ENCODE measurements around the gene F8. TPM values are rescaled to one million over a fixed set of nuclear protein-coding genes. Genes with fewer than 3 reads are reported as not detected.
"Not testable (repeated sequence)": the region's sequence is repeated elsewhere in the genome, so short reads cannot be mapped to it uniquely, and the experiment has no call there.

The F8 gene
- total RNA-seq, 4 donors from 2014 or later = 1.2 to 7.4 (median 4.3) TPM

- no peaks in the 10 kb centered on the region for H3K27me3 ChIP-seq
- no peaks in the 10 kb centered on the region for H3K36me3 ChIP-seq
- no peak overlapping the region for H3K4me3 ChIP-seq
- intact Hi-C loops (cut with DNase I) = no loop called here
- no peaks in the 10 kb centered on the region for H3K9me3 ChIP-seq
- 64 to 93% methylated on average over 2 of the region's 2 CpGs for WGBS, 2 donors
- H3K4me1 ChIP-seq = no peaks in the 10 kb centered on the region
- no peak for DNase-seq
- TF ChIP-seq CTCF (IDR thresholded peaks at IDR 0.05) (no peak), POLR2A (IDR thresholded peaks at IDR 0.05) (no peak)
- no peak overlapping the region for H3K27ac ChIP-seq
Measured at GRCh38 chrX:154828016-154828408, 194.5 kb downstream of the F8 start.

DNA sequence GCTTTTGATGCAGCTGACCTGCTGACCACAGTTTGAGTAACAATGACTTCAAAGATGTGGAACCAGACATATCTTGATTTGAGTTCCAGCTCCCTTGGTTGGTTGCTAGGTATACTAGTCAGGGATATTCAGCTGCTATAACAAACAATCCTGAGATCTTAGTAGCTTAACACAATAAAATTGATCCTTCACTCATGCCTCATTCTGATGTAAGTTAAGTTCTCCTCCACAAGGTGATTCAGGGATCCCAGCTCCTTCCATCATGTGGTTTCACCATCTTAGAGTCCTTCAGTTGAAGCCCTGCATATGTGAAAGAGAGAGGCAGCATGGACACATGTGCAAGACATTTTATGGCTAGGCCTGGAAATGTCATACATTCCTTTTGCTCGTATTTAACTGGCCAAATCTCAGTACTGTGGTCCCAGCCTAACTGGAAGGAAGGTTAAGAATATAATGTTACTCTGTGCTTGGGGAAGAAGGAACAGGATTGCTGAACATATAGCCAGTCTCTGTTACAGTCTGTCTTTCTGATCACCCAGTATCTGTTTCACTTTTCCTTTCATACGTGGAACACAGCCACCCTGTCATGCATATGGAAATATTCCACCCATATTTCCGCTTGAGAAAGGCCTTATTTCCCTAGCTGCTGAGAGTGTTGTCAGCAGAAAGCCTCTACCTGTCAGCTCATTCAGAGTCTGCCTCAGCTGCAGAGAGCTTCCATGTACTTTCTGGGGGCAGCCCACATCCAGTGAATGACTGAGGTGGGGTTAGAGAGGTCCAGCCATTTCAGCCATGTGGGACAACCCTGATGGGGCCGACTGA is 195.1 kb downstream of the F8 start:
- Histone ChIP-seq H3K4me1 (no peaks in the 10 kb centered on the region), H3K9me3 (no peaks in the 10 kb centered on the region), H3K36me3 (no peaks in the 10 kb centered on the region), H3K27ac (no peak overlapping the region), H3K27me3 (no peaks in the 10 kb centered on the region), H3K4me3 (no peak overlapping the region)
- WGBS, 2 donors = 50 to 58% methylated on average over 3 to 4 of the region's 4 CpGs
- DNase-seq = no peak
- no peak for TF ChIP-seq CTCF (IDR thresholded peaks at IDR 0.05)
- no peak for TF ChIP-seq POLR2A (IDR thresholded peaks at IDR 0.05)
- intact Hi-C loops (cut with DNase I) = no loop called here

DNA sequence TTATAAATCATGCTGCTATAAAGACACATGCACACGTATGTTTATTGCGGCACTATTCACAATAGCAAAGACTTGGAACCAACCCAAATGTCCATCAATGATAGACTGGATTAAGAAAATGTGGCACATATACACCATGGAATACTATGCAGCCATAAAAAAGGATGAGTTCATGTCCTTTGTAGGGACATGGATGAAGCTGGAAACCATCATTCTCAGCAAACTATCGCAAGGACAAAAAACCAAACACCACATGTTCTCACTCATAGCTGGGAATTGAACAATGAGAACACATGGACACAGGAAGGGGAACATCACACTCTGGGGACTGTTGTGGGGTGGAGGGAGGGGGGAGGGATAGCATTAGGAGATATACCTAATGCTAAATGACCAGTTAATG is 196.9 kb downstream of the F8 start:
- WGBS, 2 donors = 100% methylated on average over 1 of the region's 3 CpGs; no CpG with 5 or more reads in 1 of the 2 donors
- H3K27ac ChIP-seq; H3K27me3 ChIP-seq; intact Hi-C loops (cut with DNase I); H3K4me1 ChIP-seq; DNase-seq; H3K4me3 ChIP-seq; H3K9me3 ChIP-seq; H3K36me3 ChIP-seq: not testable (repeated sequence)

DNA sequence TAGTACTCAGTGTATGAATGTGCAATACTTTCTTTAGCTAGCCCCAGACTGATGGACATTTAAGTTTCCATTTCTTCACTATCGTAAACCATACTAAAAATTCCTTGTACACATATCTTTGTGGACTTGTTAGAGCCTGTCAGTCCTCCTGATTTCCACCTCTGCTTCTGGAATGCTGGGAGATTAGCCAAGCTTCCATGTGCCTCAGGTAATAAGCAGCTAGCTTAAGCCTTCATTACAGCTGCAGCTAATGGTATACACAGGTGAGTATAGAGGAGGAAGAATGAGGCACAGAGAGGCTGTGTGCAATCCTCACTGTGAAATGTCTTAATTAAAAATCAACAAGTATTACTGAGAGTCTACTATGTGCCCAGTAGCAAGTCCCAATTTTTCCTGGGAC is 197.9 kb downstream of the F8 start:
- Histone ChIP-seq H3K4me3 (no peak overlapping the region), H3K4me1 (no peaks in the 10 kb centered on the region), H3K27ac (no peak overlapping the region), H3K9me3 (no peaks in the 10 kb centered on the region), H3K27me3 (no peaks in the 10 kb centered on the region), H3K36me3 (no peaks in the 10 kb centered on the region)
- intact Hi-C loops (cut with DNase I) = no loop called here
- TF ChIP-seq CTCF (IDR thresholded peaks at IDR 0.05) (no peak), POLR2A (IDR thresholded peaks at IDR 0.05) (no peak)
- WGBS, 2 donors = 61 to 63% methylated on average over 1 of the region's 1 CpG
- DNase-seq = no peak

DNA sequence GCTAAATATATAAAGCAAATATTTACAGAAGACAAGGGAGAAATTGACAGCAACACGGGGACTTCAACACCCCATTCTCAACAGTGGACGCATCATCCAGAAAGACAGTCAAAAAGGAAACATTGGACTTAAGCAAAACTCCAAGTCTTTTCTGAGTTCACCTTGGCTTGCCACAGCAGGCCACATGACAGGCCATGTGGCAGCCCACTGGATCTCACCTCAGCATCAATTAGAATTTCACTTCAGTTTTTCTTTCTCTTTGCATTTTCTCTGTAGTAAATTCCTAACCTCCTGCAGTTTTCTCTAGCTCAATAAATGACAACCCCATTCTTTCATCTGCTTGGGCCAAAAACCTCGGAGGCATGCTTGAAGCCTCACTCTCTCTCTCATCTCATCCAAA is 200.5 kb downstream of the F8 start:
- no peaks in the 10 kb centered on the region for H3K27me3 ChIP-seq
- no peak overlapping the region for H3K27ac ChIP-seq
- 72 to 76% methylated on average over 3 of the region's 3 CpGs for WGBS, 2 donors
- no peaks in the 10 kb centered on the region for H3K4me1 ChIP-seq
- no peak for DNase-seq
- no peaks in the 10 kb centered on the region for H3K9me3 ChIP-seq
- H3K36me3 ChIP-seq = no peaks in the 10 kb centered on the region
- H3K4me3 ChIP-seq = no peak overlapping the region
- intact Hi-C loops (cut with DNase I) = no loop called here
- TF ChIP-seq CTCF (IDR thresholded peaks at IDR 0.05) (no peak), POLR2A (IDR thresholded peaks at IDR 0.05) (no peak)

DNA sequence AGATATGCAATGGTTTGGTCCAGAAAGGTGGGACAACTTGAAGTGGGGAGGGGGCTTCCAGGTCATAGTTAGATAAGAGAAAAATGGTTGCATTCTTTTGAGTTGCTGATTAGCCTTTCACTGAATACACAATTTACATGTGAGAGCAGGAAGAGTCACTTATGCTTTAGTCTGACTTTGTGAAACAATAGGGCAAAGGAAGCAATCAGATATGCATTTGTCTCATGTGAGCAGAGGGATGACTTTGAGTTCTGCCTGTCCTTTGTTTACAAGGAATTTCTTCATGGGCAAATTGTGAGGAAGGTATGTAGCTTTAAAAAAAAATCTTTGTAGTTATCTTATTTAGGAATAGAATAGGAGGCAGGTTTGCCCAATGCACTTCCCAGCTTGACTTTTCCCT is 201.0 kb downstream of the F8 start:
- intact Hi-C loops (cut with DNase I) = no loop called here
- no peaks in the 10 kb centered on the region for H3K27me3 ChIP-seq

More for the DNA sequence above, 201.0 kb downstream of the F8 start:
- Histone ChIP-seq H3K27ac (no peak overlapping the region), H3K4me1 (no peaks in the 10 kb centered on the region), H3K4me3 (no peak overlapping the region), H3K9me3 (no peaks in the 10 kb centered on the region), H3K36me3 (no peaks in the 10 kb centered on the region)
- TF ChIP-seq CTCF (IDR thresholded peaks at IDR 0.05) = no peak
- no peak for TF ChIP-seq POLR2A (IDR thresholded peaks at IDR 0.05)
- DNase-seq = no peak
